Trophoblast cell (in vitro differentiated cells and primary cell): ENCODE data around the gene RDM1. TPM values are rescaled to one million over a fixed set of nuclear protein-coding genes. Genes with fewer than 3 reads are reported as not detected.

ENCODE experiments used
- DNase-seq, 2 donors: peaks; one replicate each; pipeline ENCODE4 v3.0.0-alpha.2; 2016
- H2AFZ ChIP-seq: 2 replicates; pipeline ENCODE4 v1.6.1; 2013; ENCODE audit warnings: low read length, moderate library complexity, mild to moderate bottlenecking; ENCODE audit not compliant: insufficient read depth, poor library complexity
- H2AK5ac ChIP-seq: 2 replicates; pipeline ENCODE4 v1.6.1; 2013; ENCODE audit warnings: mild to moderate bottlenecking, low read length
- H2BK120ac ChIP-seq: 2 replicates; pipeline ENCODE4 v1.6.1; 2013; ENCODE audit warnings: low read length, mild to moderate bottlenecking, moderate library complexity; ENCODE audit not compliant: insufficient read depth, poor library complexity
- H2BK12ac ChIP-seq: 2 replicates; pipeline ENCODE4 v1.6.1; 2013; ENCODE audit warnings: mild to moderate bottlenecking, low read length, moderate library complexity
- H2BK5ac ChIP-seq: 2 replicates; pipeline ENCODE4 v1.6.1; 2013; ENCODE audit warnings: low read length, low read depth, moderate library complexity, mild to moderate bottlenecking; ENCODE audit not compliant: poor library complexity
- H3K14ac ChIP-seq: 2 replicates; pipeline ENCODE4 v1.6.1; 2013; ENCODE audit warnings: mild to moderate bottlenecking, low read length
- H3K18ac ChIP-seq: 2 replicates; pipeline ENCODE4 v1.6.1; 2013; ENCODE audit warnings: mild to moderate bottlenecking, low read length
- H3K23ac ChIP-seq: 2 replicates; pipeline ENCODE4 v1.6.1; 2013; ENCODE audit warnings: low read length
- H3K27ac ChIP-seq: 2 replicates; pipeline ENCODE4 v1.5.1; 2013; ENCODE audit warnings: low read depth, mild to moderate bottlenecking, inconsistent platforms, low read length, moderate library complexity
- H3K27me3 ChIP-seq: 2 replicates; pipeline ENCODE4 v1.6.1; 2013; ENCODE audit warnings: inconsistent platforms, mild to moderate bottlenecking, low read length, moderate library complexity; ENCODE audit not compliant: insufficient read depth
- H3K36me3 ChIP-seq, 2 experiments: 1 replicate in 1 of 2; 2 replicates in 1 of 2; pipeline ENCODE4 v1.6.1; 2013; ENCODE audit warnings: low read length in 2 of 2, mild to moderate bottlenecking in 2 of 2, moderate library complexity in 1 of 2; ENCODE audit not compliant: insufficient read depth in 2 of 2, control insufficient read depth in 1 of 2
- H3K4ac ChIP-seq: 2 replicates; pipeline ENCODE4 v1.6.1; 2013; ENCODE audit warnings: low read depth, mild to moderate bottlenecking, low read length, moderate library complexity
- H3K4me1 ChIP-seq, 2 experiments: 1 replicate in 1 of 2; 2 replicates in 1 of 2; pipeline ENCODE4 v1.6.1; 2013; ENCODE audit warnings: low read length in 2 of 2, mild to moderate bottlenecking in 2 of 2, moderate library complexity in 1 of 2; ENCODE audit not compliant: insufficient read depth in 2 of 2, control insufficient read depth in 1 of 2
- H3K4me2 ChIP-seq: 2 replicates; pipeline ENCODE4 v1.6.1; 2013; ENCODE audit warnings: inconsistent platforms, mild to moderate bottlenecking, low read length, moderate library complexity
- H3K4me3 ChIP-seq: 2 replicates; pipeline ENCODE4 v1.5.1; 2013; ENCODE audit warnings: mild to moderate bottlenecking, low read depth, low read length, inconsistent platforms
- H3K79me1 ChIP-seq: one replicate; pipeline ENCODE4 v1.6.1; 2013; ENCODE audit warnings: low read length
- H3K79me2 ChIP-seq: 2 replicates; pipeline ENCODE4 v1.6.1; 2013; ENCODE audit warnings: low read length, mild to moderate bottlenecking; ENCODE audit not compliant: control insufficient read depth, insufficient read depth, poor library complexity
- H3K9ac ChIP-seq: 2 replicates; pipeline ENCODE4 v1.6.1; 2013; ENCODE audit warnings: mild to moderate bottlenecking, low read length
- H3K9me3 ChIP-seq: 2 replicates; pipeline ENCODE4 v1.6.1; 2013; ENCODE audit warnings: low read depth, mild to moderate bottlenecking, control low read depth, inconsistent platforms, low read length; ENCODE audit not compliant: insufficient read depth
- H4K12ac ChIP-seq: 2 replicates; pipeline ENCODE4 v1.6.1; 2013; ENCODE audit warnings: low read depth, mild to moderate bottlenecking, low read length, moderate library complexity
- H4K8ac ChIP-seq: 2 replicates; pipeline ENCODE4 v1.6.1; 2013; ENCODE audit warnings: low read depth, mild to moderate bottlenecking, low read length, moderate library complexity
- H4K91ac ChIP-seq: one replicate; pipeline ENCODE4 v1.6.1; 2013; ENCODE audit warnings: low read depth, mild to moderate bottlenecking, low read length, moderate library complexity
- WGBS: extraction: QIAGEN DNeasy Blood & Tissue Kit; methylation state at CpG from one replicate; pipeline ENCODE4 v1.1.7; 2013; ENCODE audit warnings: missing lambda C conversion rate; ENCODE audit not compliant: insufficient read length, insufficient coverage; ENCODE audit errors: extremely low coverage; 5-methylcytosine and 5-hydroxymethylcytosine counted together
- polyA plus RNA-seq: library from polyadenylated mRNA; stranded (reverse); fragments of 200-250 nt; gene quantifications from 2 replicates; pipeline ENCODE4 v1.2.3, GENCODE V29; 2013

RDM1 gene, protein sequence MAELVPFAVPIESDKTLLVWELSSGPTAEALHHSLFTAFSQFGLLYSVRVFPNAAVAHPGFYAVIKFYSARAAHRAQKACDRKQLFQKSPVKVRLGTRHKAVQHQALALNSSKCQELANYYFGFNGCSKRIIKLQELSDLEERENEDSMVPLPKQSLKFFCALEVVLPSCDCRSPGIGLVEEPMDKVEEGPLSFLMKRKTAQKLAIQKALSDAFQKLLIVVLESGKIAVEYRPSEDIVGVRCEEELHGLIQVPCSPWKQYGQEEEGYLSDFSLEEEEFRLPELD
- polyA plus RNA-seq = 1.2 TPM in 2 replicates

DNA sequence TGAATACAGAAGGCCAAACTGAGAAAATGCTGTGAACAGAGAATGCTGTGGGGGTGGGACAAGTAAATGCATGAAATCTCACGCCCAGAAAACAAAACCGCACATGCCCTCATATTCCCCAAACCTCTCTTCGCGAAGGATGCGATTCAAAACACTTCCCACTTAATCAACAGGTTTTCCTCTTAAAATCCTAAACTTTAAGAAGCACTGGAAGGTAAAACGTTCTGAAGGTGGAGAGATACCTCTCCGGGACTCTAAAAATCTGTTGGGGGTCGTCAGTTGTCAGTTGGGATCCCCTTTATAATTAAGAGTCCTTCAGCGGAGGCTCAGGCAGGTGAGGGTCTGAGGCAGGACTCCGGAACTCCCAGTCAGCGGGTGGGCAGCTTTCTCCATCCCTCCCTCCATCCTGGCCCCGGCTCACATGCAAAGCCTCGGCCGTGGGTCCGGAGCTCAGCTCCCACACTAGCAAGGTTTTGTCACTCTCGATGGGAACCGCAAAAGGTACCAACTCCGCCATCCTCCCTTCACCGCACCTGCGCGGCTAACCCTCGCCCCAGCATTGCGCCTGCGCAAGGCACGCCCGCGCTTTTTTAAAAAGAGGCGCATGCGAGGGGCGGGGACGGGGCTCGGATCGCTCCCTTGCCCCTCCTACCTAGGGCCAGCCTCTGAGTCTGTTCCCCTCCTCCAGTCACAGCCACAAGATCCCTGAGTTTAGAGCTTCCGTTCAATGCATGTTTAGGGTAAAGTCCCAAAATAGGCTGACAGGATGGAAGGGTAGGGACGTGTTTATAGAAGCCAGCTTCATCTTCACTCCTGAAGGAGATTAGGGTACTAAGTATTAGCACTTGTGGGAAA, at the start of gene RDM1:
Gene RDM1 (minus strand): TSS at position 563 of the 855 bp plus-strand sequence. CDS start 46 bp downstream, at position 517.
- no peak within 1 kb of the TSS for H3K4ac ChIP-seq
- no CpG with 5 or more reads among the region's 35 CpGs for WGBS
- H4K12ac ChIP-seq = peak within 1 kb of the TSS; percentile 80
- H3K9ac ChIP-seq = no peak within 1 kb of the TSS
- no peak within 1 kb of the TSS for H2BK5ac ChIP-seq
- peak within 1 kb of the TSS; percentile 40 for H3K14ac ChIP-seq
- no peak within 1 kb of the TSS for H3K23ac ChIP-seq
- no peak within 1 kb of the TSS for H2BK120ac ChIP-seq
- DNase-seq = peak; percentile 22 to 60
- H2AK5ac ChIP-seq = no peak within 1 kb of the TSS
- H3K27ac ChIP-seq = no peak within 1 kb of the TSS
- no peak within 1 kb of the TSS for H4K91ac ChIP-seq
- peak within 1 kb of the TSS; percentile 96 for H2AFZ ChIP-seq
- H3K4me1 ChIP-seq = peaks cover 3% of the 10 kb centered on the region in 2 experiments
- no peaks in the 10 kb centered on the region for H3K79me2 ChIP-seq
- no peaks in the 10 kb centered on the region for H3K36me3 ChIP-seq
- peak within 1 kb of the TSS; percentile 86 for H4K8ac ChIP-seq
- H3K18ac ChIP-seq = no peak within 1 kb of the TSS
- H3K27me3 ChIP-seq = no peaks in the 10 kb centered on the region
- no peak within 1 kb of the TSS for H2BK12ac ChIP-seq
- peak within 1 kb of the TSS; percentile 95 for H3K4me2 ChIP-seq
- H3K9me3 ChIP-seq = no peaks in the 10 kb centered on the region
- H3K79me1 ChIP-seq = no peaks in the 10 kb centered on the region
- H3K4me3 ChIP-seq = peak within 1 kb of the TSS; percentile 74

DNA sequence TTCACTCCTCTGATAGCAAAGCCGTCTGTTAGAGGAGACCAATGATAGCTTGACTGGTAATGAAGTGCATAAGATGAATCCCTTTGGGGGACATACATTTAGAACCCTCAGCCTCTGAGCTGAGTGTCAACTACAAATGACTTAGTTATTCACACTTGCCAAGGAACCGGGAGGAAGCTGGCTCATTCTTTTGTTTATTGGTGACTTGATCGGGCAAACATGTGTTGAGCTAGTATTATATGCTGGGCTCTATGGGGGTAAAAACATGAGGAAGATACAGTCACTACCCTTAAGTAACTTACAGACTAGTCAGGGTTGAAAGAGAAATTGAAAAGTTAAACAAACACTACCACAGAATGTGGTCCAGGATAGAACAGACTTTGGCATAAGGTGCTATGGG, 47.8 kb upstream of the RDM1 start:
- Histone ChIP-seq H3K4me2 (no peak overlapping the region), H4K91ac (no peak overlapping the region), H3K9me3 (no peaks in the 10 kb centered on the region), H2BK5ac (no peak overlapping the region), H4K8ac (no peak overlapping the region), H3K9ac (no peak overlapping the region), H2AFZ (no peak overlapping the region), H2BK12ac (no peak overlapping the region), H2AK5ac (no peak overlapping the region), H3K23ac (no peak overlapping the region), H3K27me3 (no peaks in the 10 kb centered on the region), H2BK120ac (no peak overlapping the region), H3K27ac (no peak overlapping the region), H3K36me3 (no peaks in the 10 kb centered on the region), H3K79me2 (no peaks in the 10 kb centered on the region), H4K12ac (no peak overlapping the region), H3K4me1 (no peaks in the 10 kb centered on the region), H3K4ac (no peak overlapping the region), H3K79me1 (no peaks in the 10 kb centered on the region), H3K14ac (no peak overlapping the region), H3K4me3 (no peak overlapping the region), H3K18ac (no peak overlapping the region)
- no peak for DNase-seq
- no CpG with 5 or more reads among the region's 3 CpGs for WGBS

GRCh38 chr17:35977509-35977908, 46.9 kb upstream of the RDM1 start:
- Histone ChIP-seq H3K4me3 (no peak overlapping the region), H3K9ac (no peak overlapping the region), H3K4me1 (no peaks in the 10 kb centered on the region), H4K8ac (no peak overlapping the region), H2AK5ac (no peak overlapping the region), H3K79me1 (no peaks in the 10 kb centered on the region), H2BK120ac (no peak overlapping the region), H3K18ac (no peak overlapping the region), H3K14ac (no peak overlapping the region), H3K36me3 (no peaks in the 10 kb centered on the region), H3K79me2 (no peaks in the 10 kb centered on the region), H3K23ac (no peak overlapping the region), H3K27me3 (no peaks in the 10 kb centered on the region), H2AFZ (no peak overlapping the region), H3K27ac (no peak overlapping the region), H2BK12ac (no peak overlapping the region), H2BK5ac (no peak overlapping the region), H4K91ac (no peak overlapping the region), H4K12ac (no peak overlapping the region), H3K4me2 (no peak overlapping the region), H3K4ac (no peak overlapping the region), H3K9me3 (no peaks in the 10 kb centered on the region)
- no CpG with 5 or more reads among the region's 7 CpGs for WGBS
- DNase-seq = no peak

DNA sequence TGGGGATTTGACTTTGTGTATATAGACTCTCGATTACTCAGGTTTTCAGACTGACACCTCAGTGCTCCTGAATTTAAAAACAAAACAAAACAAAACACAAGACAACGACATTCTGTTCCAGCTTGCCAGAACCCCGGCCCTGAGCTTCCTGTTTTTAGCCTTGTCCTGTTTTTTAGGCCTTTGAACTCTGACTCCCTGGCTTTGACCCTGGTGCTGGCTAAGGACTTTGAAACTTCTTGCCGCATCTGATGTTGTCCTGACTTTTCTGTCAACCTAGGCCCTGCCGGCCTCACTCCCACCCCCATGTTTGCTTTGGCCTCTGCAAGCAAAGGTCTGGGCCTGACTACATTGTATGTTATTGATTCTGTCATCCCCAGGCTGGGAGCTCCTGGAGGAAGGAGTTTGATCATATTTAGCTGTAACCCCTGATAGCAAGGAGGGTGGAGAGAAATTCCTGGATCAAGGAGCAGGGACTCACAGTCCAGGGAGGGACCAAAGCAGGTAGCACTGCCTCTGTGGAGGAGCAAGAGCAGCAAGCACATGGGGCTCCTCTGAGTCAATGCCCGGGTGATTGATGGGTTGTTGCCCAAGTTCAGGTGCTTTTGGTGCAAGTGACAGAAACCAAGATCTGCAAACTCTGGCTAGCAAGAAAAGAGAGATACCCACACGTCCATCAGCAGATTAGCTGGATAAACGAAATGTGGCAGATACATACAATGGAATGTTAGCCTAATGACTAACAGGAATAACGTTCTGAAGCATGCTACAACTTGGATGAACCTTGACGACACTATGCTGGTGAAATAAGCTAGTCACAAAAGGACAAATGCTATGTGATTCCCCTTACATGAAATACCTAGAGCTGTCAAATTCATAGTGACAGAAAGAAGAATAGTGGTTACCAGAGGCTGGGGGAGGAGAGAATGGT, 43.0 kb upstream of the RDM1 start:
- Histone ChIP-seq H4K12ac (no peak overlapping the region), H3K9ac (no peak overlapping the region)
- no CpG with 5 or more reads among the region's 10 CpGs for WGBS

More for the DNA sequence above, 43.0 kb upstream of the RDM1 start:
- Histone ChIP-seq H2BK5ac (no peak overlapping the region), H2AFZ (no peak overlapping the region), H3K9me3 (no peaks in the 10 kb centered on the region), H3K14ac (no peak overlapping the region), H3K4me1 (no peaks in the 10 kb centered on the region), H3K27me3 (no peaks in the 10 kb centered on the region), H3K4me2 (no peak overlapping the region), H4K91ac (no peak overlapping the region), H2AK5ac (no peak overlapping the region), H3K79me2 (no peaks in the 10 kb centered on the region), H3K18ac (no peak overlapping the region), H3K4me3 (no peak overlapping the region), H3K23ac (no peak overlapping the region), H2BK120ac (no peak overlapping the region), H3K36me3 (no peaks in the 10 kb centered on the region), H2BK12ac (no peak overlapping the region), H3K27ac (no peak overlapping the region), H4K8ac (no peak overlapping the region), H3K79me1 (no peaks in the 10 kb centered on the region), H3K4ac (no peak overlapping the region)
- peak in 1 of 2 donors; percentile 36 for DNase-seq
